Measurements from ENCODE around the gene STOX1. TPM values are rescaled to one million over a fixed set of nuclear protein-coding genes. Genes with fewer than 3 reads are reported as not detected.

STOX1 gene
- total and polyA plus RNA-seq, 2 of the 8 experiments (the other 6 are each of a cell fraction or from before 2014, with no cell fraction given) = 0.92 to 2.6 TPM

DNA sequence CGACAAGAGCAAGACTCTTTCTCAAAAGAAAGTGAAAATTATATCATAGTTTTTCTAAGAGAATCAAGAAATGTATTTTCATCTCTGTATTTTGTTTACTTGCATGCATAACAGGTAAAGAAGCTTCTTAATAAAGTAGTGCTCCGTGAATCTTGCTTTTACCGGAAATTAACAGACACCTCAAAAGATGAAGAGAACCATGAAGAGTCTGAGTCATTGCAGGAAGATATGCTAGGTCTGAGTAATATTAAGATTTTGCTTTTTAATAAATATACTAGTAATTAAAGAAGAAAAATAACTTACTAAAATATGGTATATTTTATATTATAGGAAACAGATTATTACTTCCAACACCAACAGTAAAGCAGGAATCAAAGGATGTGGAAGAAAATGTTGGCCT, 39.5 kb upstream of the STOX1 start (continued):
- TF ChIP-seq EP300 (IDR thresholded peaks at IDR 0.05; ENCODE audit: borderline replicate concordance in 1 of 2, low read depth in 2 of 2, low read length in 2 of 2) (no peak), ASH2L (IDR thresholded peaks at IDR 0.05; ENCODE audit: low read length) (no peak), FOSL1 (IDR thresholded peaks at IDR 0.05; ENCODE audit: insufficient read depth, low read depth, low read length) (no peak), HDAC2 (IDR thresholded peaks at IDR 0.05; ENCODE audit: borderline replicate concordance in 1 of 2, low read depth in 2 of 2, low read length in 2 of 2) (no peak), RXRA (IDR thresholded peaks at IDR 0.05; ENCODE audit: insufficient read depth, low read depth, low read length) (no peak)

All from H1 (cell line).